ENCODE data around the gene PLPP3.

GRCh38 chr1:56491441-56491840 lies 87.9 kb downstream of the PLPP3 start:
- TF ChIP-seq, protein P1, sequence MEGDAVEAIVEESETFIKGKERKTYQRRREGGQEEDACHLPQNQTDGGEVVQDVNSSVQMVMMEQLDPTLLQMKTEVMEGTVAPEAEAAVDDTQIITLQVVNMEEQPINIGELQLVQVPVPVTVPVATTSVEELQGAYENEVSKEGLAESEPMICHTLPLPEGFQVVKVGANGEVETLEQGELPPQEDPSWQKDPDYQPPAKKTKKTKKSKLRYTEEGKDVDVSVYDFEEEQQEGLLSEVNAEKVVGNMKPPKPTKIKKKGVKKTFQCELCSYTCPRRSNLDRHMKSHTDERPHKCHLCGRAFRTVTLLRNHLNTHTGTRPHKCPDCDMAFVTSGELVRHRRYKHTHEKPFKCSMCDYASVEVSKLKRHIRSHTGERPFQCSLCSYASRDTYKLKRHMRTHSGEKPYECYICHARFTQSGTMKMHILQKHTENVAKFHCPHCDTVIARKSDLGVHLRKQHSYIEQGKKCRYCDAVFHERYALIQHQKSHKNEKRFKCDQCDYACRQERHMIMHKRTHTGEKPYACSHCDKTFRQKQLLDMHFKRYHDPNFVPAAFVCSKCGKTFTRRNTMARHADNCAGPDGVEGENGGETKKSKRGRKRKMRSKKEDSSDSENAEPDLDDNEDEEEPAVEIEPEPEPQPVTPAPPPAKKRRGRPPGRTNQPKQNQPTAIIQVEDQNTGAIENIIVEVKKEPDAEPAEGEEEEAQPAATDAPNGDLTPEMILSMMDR (conservative IDR thresholded peaks at IDR 0.05; ENCODE audit: low read depth, low read length), result no peak
- TF ChIP-seq EZH2 (IDR thresholded peaks at IDR 0.05; ENCODE audit: borderline replicate concordance, low read depth, low read length, poor library complexity, severe bottlenecking), result no peak

All from A673 (cell line).